Nephron progenitor cell (in vitro differentiated cells): Measurements from ENCODE around the gene IGSF1.

ENCODE experiments used
- DNase-seq: peaks from one replicate; pipeline ENCODE4 v3.0.0; 2021
- H3K27ac Mint-ChIP-seq: 2 replicates; pipeline ENCODE4 v1.8.0; 2021; ENCODE audit warnings: mild to moderate bottlenecking, moderate library complexity, mixed read lengths
- H3K27me3 Mint-ChIP-seq: 2 replicates; pipeline ENCODE4 v1.8.0; 2021; ENCODE audit warnings: mild to moderate bottlenecking, low read depth, mixed read lengths; ENCODE audit not compliant: poor library complexity
- H3K36me3 Mint-ChIP-seq: 2 replicates; pipeline ENCODE4 v1.8.0; 2021; ENCODE audit warnings: low read depth, mixed read lengths
- H3K4me1 Mint-ChIP-seq: 2 replicates; pipeline ENCODE4 v1.8.0; 2021; ENCODE audit warnings: mixed read lengths
- H3K4me3 Mint-ChIP-seq: 2 replicates; pipeline ENCODE4 v1.8.0; 2021; ENCODE audit warnings: mild to moderate bottlenecking, moderate library complexity, mixed read lengths
- H3K9me3 Mint-ChIP-seq: 2 replicates; pipeline ENCODE4 v1.8.0; 2021; ENCODE audit warnings: mild to moderate bottlenecking, moderate library complexity, mixed read lengths
- TF ChIP-seq, protein P1 (sequence below): fragments of 200-600 bp; sonication (generic); IDR thresholded peaks from 2 replicates; pipeline ENCODE4 v1.5.0; 2021; ENCODE audit warnings: antibody characterized with exemption

The IGSF1 gene, protein sequence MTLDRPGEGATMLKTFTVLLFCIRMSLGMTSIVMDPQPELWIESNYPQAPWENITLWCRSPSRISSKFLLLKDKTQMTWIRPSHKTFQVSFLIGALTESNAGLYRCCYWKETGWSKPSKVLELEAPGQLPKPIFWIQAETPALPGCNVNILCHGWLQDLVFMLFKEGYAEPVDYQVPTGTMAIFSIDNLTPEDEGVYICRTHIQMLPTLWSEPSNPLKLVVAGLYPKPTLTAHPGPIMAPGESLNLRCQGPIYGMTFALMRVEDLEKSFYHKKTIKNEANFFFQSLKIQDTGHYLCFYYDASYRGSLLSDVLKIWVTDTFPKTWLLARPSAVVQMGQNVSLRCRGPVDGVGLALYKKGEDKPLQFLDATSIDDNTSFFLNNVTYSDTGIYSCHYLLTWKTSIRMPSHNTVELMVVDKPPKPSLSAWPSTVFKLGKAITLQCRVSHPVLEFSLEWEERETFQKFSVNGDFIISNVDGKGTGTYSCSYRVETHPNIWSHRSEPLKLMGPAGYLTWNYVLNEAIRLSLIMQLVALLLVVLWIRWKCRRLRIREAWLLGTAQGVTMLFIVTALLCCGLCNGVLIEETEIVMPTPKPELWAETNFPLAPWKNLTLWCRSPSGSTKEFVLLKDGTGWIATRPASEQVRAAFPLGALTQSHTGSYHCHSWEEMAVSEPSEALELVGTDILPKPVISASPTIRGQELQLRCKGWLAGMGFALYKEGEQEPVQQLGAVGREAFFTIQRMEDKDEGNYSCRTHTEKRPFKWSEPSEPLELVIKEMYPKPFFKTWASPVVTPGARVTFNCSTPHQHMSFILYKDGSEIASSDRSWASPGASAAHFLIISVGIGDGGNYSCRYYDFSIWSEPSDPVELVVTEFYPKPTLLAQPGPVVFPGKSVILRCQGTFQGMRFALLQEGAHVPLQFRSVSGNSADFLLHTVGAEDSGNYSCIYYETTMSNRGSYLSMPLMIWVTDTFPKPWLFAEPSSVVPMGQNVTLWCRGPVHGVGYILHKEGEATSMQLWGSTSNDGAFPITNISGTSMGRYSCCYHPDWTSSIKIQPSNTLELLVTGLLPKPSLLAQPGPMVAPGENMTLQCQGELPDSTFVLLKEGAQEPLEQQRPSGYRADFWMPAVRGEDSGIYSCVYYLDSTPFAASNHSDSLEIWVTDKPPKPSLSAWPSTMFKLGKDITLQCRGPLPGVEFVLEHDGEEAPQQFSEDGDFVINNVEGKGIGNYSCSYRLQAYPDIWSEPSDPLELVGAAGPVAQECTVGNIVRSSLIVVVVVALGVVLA (N-terminal part only)

DNA sequence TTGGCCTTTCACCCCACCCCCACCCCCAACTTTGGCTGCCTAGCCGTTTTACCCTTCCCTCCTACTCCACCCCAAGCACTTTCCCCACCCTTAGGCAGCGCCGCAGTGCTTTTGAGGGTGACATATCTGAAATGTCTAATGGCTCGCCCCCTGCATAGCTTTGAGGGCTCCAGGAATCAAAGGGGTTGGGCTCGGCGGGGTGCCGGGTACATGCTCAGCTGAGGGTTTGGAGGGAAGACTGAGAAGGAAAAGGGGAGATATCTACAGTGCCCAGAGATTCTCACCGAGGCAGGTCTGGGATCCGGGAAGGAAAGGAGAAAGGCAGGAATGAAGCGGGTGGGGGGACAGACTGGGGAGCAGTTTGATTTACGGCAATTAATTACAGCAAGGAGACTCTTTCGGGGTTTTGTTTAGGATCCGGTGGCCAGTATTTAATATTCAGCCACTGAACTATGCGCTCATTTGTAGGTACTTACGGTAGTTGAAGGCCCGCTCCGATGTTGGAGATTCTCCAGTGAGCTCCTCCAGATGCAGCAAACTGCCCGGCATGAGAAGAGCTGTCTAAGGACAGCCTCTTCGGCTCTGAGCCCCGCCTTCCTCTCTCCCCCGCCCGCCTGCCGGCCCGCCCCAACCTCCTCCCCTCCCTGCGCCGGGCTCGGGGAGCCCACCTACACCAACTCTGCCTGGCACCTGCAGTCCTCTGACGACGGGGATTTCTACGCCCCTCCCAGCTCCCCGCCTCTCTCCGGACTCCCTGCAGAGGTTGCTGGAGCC lies at the start of gene IGSF1:
IGSF1 (minus strand) TSS at position 569 of the 774 bp plus-strand sequence. CDS start 2,632 bp downstream, outside the sequence.
- Mint-ChIP-seq H3K27me3 (no peaks in the 10 kb centered on the region), H3K4me3 (peak within 1 kb of the TSS; percentile 86), H3K27ac (no peak within 1 kb of the TSS), H3K4me1 (peaks cover 54% of the 10 kb centered on the region), H3K9me3 (no peaks in the 10 kb centered on the region), H3K36me3 (no peaks in the 10 kb centered on the region)
- TF ChIP-seq, protein P1, sequence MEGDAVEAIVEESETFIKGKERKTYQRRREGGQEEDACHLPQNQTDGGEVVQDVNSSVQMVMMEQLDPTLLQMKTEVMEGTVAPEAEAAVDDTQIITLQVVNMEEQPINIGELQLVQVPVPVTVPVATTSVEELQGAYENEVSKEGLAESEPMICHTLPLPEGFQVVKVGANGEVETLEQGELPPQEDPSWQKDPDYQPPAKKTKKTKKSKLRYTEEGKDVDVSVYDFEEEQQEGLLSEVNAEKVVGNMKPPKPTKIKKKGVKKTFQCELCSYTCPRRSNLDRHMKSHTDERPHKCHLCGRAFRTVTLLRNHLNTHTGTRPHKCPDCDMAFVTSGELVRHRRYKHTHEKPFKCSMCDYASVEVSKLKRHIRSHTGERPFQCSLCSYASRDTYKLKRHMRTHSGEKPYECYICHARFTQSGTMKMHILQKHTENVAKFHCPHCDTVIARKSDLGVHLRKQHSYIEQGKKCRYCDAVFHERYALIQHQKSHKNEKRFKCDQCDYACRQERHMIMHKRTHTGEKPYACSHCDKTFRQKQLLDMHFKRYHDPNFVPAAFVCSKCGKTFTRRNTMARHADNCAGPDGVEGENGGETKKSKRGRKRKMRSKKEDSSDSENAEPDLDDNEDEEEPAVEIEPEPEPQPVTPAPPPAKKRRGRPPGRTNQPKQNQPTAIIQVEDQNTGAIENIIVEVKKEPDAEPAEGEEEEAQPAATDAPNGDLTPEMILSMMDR = no peak
- DNase-seq = peak; percentile 70

DNA sequence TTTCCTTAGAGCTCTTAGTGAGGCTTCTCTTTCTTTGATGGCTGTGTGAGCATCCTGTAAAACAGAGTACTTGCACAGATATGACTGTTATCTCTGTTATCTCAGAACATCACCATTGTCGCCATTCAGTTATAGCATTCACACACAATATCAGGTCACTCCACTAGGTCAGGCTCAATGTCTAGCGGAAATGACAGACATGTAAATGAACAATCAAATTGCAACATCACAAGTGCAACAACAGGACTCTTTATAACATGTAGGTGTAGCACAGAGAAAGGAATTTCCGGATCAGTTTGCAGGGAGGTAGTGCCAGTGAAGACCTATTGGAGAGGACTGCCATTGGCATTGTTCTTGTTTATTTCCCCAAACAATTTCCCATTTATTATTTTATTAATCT lies 43.2 kb upstream of the IGSF1 start:
- TF ChIP-seq, protein P1 = no peak
- Mint-ChIP-seq H3K9me3 (peaks cover 4% of the 10 kb centered on the region), H3K36me3 (peaks cover 18% of the 10 kb centered on the region), H3K4me1 (peaks cover 5% of the 10 kb centered on the region), H3K27me3 (peaks cover 4% of the 10 kb centered on the region), H3K27ac (no peak overlapping the region), H3K4me3 (no peak overlapping the region)
- DNase-seq = no peak

DNA sequence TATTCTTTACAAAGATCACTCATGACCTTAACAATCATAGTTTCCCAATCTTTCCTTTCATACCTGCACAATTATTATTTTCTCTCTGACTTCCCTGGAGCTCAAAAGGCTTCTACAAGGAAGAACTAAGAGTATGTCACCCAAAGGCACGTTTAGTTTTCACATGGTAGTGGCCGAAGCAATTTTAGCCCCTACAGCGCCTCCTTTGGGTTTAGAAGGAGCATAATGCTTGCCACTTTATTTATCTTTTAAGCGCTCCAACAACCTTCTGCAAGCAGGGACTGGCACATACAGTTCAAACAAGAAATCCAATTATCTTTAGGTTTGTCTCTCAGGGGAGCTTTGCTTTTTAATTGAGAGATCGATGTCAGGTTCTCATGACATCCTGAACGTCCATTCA lies 42.0 kb upstream of the IGSF1 start:
- Mint-ChIP-seq H3K27me3 (peaks cover 4% of the 10 kb centered on the region), H3K27ac (no peak overlapping the region), H3K4me3 (no peak overlapping the region), H3K9me3 (peaks cover 13% of the 10 kb centered on the region), H3K4me1 (peaks cover 5% of the 10 kb centered on the region), H3K36me3 (peaks cover 27% of the 10 kb centered on the region)
- no peak for DNase-seq
- TF ChIP-seq, protein P1 = no peak

DNA sequence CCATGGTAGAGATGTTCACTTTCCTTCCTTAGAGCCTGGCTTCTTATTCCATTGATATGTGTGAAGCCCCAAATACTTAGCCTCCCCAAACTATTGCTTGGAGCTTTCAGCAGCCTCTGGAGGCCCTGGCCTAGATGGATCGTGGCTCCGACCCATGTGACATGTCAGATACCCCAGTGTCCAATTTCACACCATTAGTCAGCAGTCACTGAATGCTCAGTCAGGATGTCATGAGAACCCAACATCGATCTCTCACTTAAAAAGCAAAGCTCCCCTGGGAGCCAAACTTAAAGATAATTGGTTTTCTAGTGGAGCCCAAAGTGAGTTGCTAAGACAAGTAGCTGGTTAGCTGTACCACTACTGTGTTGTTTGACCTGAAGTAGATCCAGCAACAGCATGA lies 41.6 kb upstream of the IGSF1 start:
- Mint-ChIP-seq H3K27me3 (peaks cover 4% of the 10 kb centered on the region), H3K36me3 (peaks cover 30% of the 10 kb centered on the region), H3K9me3 (peaks cover 16% of the 10 kb centered on the region), H3K4me3 (no peak overlapping the region), H3K4me1 (peaks cover 5% of the 10 kb centered on the region), H3K27ac (no peak overlapping the region)
- DNase-seq = no peak
- TF ChIP-seq, protein P1 = no peak

DNA sequence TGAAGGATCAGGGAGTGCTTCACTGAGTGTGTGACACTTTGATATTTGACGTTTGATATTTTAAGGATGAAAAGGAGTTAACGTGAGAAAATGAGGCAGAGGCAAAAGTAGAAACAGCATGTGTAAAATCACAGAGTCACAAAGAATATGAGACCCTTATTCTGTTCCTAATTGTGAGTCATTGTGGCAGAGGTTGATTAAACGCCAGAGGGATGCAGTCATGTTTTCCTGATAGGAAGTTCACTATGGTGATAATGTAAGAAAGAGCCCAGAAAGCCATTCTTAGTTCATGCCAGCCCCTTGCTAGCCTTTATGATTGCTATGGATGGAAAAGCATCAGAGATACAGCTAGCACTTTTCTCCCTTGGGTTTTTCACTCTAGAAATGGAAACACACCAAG lies 33.5 kb upstream of the IGSF1 start:
- no peak for DNase-seq
- Mint-ChIP-seq H3K9me3 (peaks cover 12% of the 10 kb centered on the region), H3K27me3 (no peaks in the 10 kb centered on the region), H3K36me3 (peaks cover 13% of the 10 kb centered on the region), H3K4me1 (no peaks in the 10 kb centered on the region), H3K4me3 (no peak overlapping the region), H3K27ac (no peak overlapping the region)
- TF ChIP-seq, protein P1 = no peak
